Endodermal cell (in vitro differentiated cells): Measurements from ENCODE around the gene NAT8L. TPM values are rescaled to one million over a fixed set of nuclear protein-coding genes. Genes with fewer than 3 reads are reported as not detected.

Experiments used
- DNase-seq: peaks from one replicate; pipeline ENCODE4 v3.0.0-alpha.2; 2017
- H3K27ac ChIP-seq: 2 replicates; pipeline ENCODE4 v1.5.1; 2013; ENCODE audit warnings: mild to moderate bottlenecking, low read depth, low read length, moderate library complexity
- H3K27me3 ChIP-seq: 2 replicates; pipeline ENCODE4 v1.6.1; 2013; ENCODE audit warnings: mild to moderate bottlenecking, low read length, moderate library complexity; ENCODE audit not compliant: insufficient read depth, control insufficient read depth, poor library complexity, severe bottlenecking
- H3K36me3 ChIP-seq: 2 replicates; pipeline ENCODE4 v1.7.0; 2013; ENCODE audit warnings: mild to moderate bottlenecking, low read length, moderate library complexity; ENCODE audit not compliant: control insufficient read depth, insufficient read depth
- H3K4me1 ChIP-seq: one replicate; pipeline ENCODE4 v1.7.0; 2013; ENCODE audit warnings: low read length; ENCODE audit not compliant: control insufficient read depth, insufficient read depth
- H3K4me3 ChIP-seq: 2 replicates; pipeline ENCODE4 v1.5.1; 2013; ENCODE audit warnings: mild to moderate bottlenecking, low read length, moderate library complexity
- H3K9ac ChIP-seq: 2 replicates; pipeline ENCODE4 v1.6.1; 2013; ENCODE audit warnings: mild to moderate bottlenecking, low read length, moderate library complexity; ENCODE audit not compliant: poor library complexity, severe bottlenecking; ENCODE audit errors: extremely low read depth
- H3K9me3 ChIP-seq: 2 replicates; pipeline ENCODE4 v1.6.1; 2013; ENCODE audit warnings: mild to moderate bottlenecking, low read length, moderate library complexity; ENCODE audit not compliant: control insufficient read depth
- H3K27ac Mint-ChIP-seq: 2 replicates; pipeline ENCODE4 v1.8.0; 2020; ENCODE audit warnings: mixed read lengths
- H3K27me3 Mint-ChIP-seq: 2 replicates; pipeline ENCODE4 v1.8.0; 2021; ENCODE audit warnings: mild to moderate bottlenecking, mixed read lengths; ENCODE audit not compliant: insufficient read depth
- H3K36me3 Mint-ChIP-seq: 2 replicates; pipeline ENCODE4 v1.8.0; 2020; ENCODE audit warnings: low read depth, mixed read lengths
- H3K4me1 Mint-ChIP-seq: 2 replicates; pipeline ENCODE4 v1.8.0; 2020; ENCODE audit warnings: mixed read lengths
- H3K4me3 Mint-ChIP-seq: 2 replicates; pipeline ENCODE4 v1.8.0; 2020; ENCODE audit warnings: mild to moderate bottlenecking, moderate library complexity, mixed read lengths
- H3K9me3 Mint-ChIP-seq: 2 replicates; pipeline ENCODE4 v1.8.0; 2020; ENCODE audit warnings: mild to moderate bottlenecking, mixed read lengths
- CTCF ChIP-seq: fragments of 200-600 bp; sonication (generic); conservative IDR thresholded peaks from 2 replicates; pipeline ENCODE4 v1.5.0; 2021; ENCODE audit warnings: antibody characterized with exemption, mild to moderate bottlenecking
- WGBS, 2 experiments: methylation state at CpG; one replicate each; pipeline versions ENCODE4 v1.1.5 to v1.1.7; 2013; ENCODE audit warnings: missing lambda C conversion rate in 2 of 2, mixed read lengths in 1 of 2; ENCODE audit not compliant: insufficient coverage in 1 of 2, insufficient read length in 1 of 2; 5-methylcytosine and 5-hydroxymethylcytosine counted together
- total RNA-seq, 2 donors: library from RNA; stranded (reverse); fragmentation: NEBNext Ultra II Directional in 1 of 2; extraction: Animal tissue kit (Norgen Biotek cat#: 25700) in 1 of 2; gene quantifications; 2 replicates in 1 of 2; 3 replicates in 1 of 2; pipeline ENCODE4 v1.2.1, GENCODE V29; 2021

The NAT8L gene
- total RNA-seq, 2 donors from 2014 or later: 5.0 to 6.4 TPM

GRCh38 chr4:2044119-2044485 lies 15.0 kb upstream of the NAT8L start:
- no peak overlapping the region for H3K9ac ChIP-seq
- H3K4me1 ChIP-seq: no peaks in the 10 kb centered on the region
- peaks cover 4% of the 10 kb centered on the region for H3K36me3 Mint-ChIP-seq
- H3K9me3 ChIP-seq: no peaks in the 10 kb centered on the region
- no peaks in the 10 kb centered on the region for H3K9me3 Mint-ChIP-seq
- H3K4me3 Mint-ChIP-seq: no peak overlapping the region
- no peak for DNase-seq
- TF ChIP-seq CTCF: no peak
- H3K27me3 Mint-ChIP-seq: peaks cover 34% of the 10 kb centered on the region
- no peak overlapping the region for H3K27ac ChIP-seq
- peaks cover 32% of the 10 kb centered on the region for H3K27me3 ChIP-seq
- H3K27ac Mint-ChIP-seq: no peak overlapping the region
- H3K4me3 ChIP-seq: no peak overlapping the region
- no peaks in the 10 kb centered on the region for H3K36me3 ChIP-seq
- no peaks in the 10 kb centered on the region for H3K4me1 Mint-ChIP-seq
- 89 to 100% methylated on average over 1 to 6 of the region's 6 CpGs for WGBS, 2 experiments

- Mint-ChIP-seq H3K9me3 (no peaks in the 10 kb centered on the region), H3K4me1 (no peaks in the 10 kb centered on the region), H3K36me3 (peaks cover 4% of the 10 kb centered on the region), H3K27ac (no peak overlapping the region), H3K4me3 (no peak overlapping the region), H3K27me3 (peaks cover 27% of the 10 kb centered on the region)
- H3K9ac ChIP-seq: no peak overlapping the region
- peaks cover 25% of the 10 kb centered on the region for H3K27me3 ChIP-seq
- H3K27ac ChIP-seq: no peak overlapping the region
- 95% methylated on average over 9 to 18 of the region's 18 CpGs for WGBS, 2 experiments
- H3K9me3 ChIP-seq: no peaks in the 10 kb centered on the region
- H3K4me1 ChIP-seq: no peaks in the 10 kb centered on the region
- H3K4me3 ChIP-seq: no peak overlapping the region
- no peaks in the 10 kb centered on the region for H3K36me3 ChIP-seq
- TF ChIP-seq CTCF: no peak
- peak; percentile 43 for DNase-seq
Observed at GRCh38 chr4:2044542-2045517, 14.3 kb upstream of the NAT8L start.

GRCh38 chr4:2045518-2045951 lies 13.6 kb upstream of the NAT8L start:
- no peak overlapping the region for H3K4me3 Mint-ChIP-seq
- 90 to 97% methylated on average over 6 to 11 of the region's 11 CpGs for WGBS, 2 experiments
- peaks cover 18% of the 10 kb centered on the region for H3K27me3 ChIP-seq

More at GRCh38 chr4:2045518-2045951, 13.6 kb upstream of the NAT8L start:
- no peaks in the 10 kb centered on the region for H3K4me1 ChIP-seq
- peaks cover 4% of the 10 kb centered on the region for H3K36me3 Mint-ChIP-seq
- H3K9ac ChIP-seq: no peak overlapping the region
- TF ChIP-seq CTCF: no peak
- no peak overlapping the region for H3K27ac ChIP-seq
- no peak overlapping the region for H3K27ac Mint-ChIP-seq
- H3K4me1 Mint-ChIP-seq: no peaks in the 10 kb centered on the region
- H3K36me3 ChIP-seq: no peaks in the 10 kb centered on the region
- H3K9me3 ChIP-seq: no peaks in the 10 kb centered on the region
- H3K27me3 Mint-ChIP-seq: peaks cover 26% of the 10 kb centered on the region
- no peak overlapping the region for H3K4me3 ChIP-seq
- DNase-seq: no peak
- H3K9me3 Mint-ChIP-seq: no peaks in the 10 kb centered on the region
